ENCODE data around the gene IL3. TPM values are rescaled to one million over a fixed set of nuclear protein-coding genes. Genes with fewer than 3 reads are reported as not detected.

The IL3 gene
- total and polyA plus RNA-seq, 2 experiments from 2014 or later = not detected

- no peaks in the 10 kb centered on the region for H3K9me2 ChIP-seq (ENCODE audit: insufficient read depth)
- H2AFZ ChIP-seq = no peak overlapping the region
- no peak overlapping the region for H3K4me2 ChIP-seq
- no peaks in the 10 kb centered on the region for H4K20me1 ChIP-seq (replicated peaks; ENCODE audit: insufficient read depth)
- no peak overlapping the region for H3K4me3 Mint-ChIP-seq
- no peaks in the 10 kb centered on the region for H3F3A ChIP-seq (replicated peaks; ENCODE audit: low read depth)
- H3K27me3 ChIP-seq (ENCODE audit: insufficient read depth) = peaks cover 2% of the 10 kb centered on the region; the same call in 1 of the 2 replicates
- ATAC-seq (no peak), DNase-seq (ENCODE audit: low spot score) (no peak)
- H3K27ac ChIP-seq (ENCODE audit: low read depth) = no peak overlapping the region
- no peak overlapping the region for H3K27ac Mint-ChIP-seq
- H3K27me3 Mint-ChIP-seq (ENCODE audit: insufficient read depth, low read depth, poor library complexity) = peaks cover 4% of the 10 kb centered on the region
- TF ChIP-seq ZNF114 (CRISPR knock-in tag; IDR thresholded peaks at IDR 0.05) = no peak
- no peak for TF ChIP-seq ETS1 (IDR thresholded peaks at IDR 0.05)
- no peak for TF ChIP-seq NANOG (IDR thresholded peaks at IDR 0.05; ENCODE audit: borderline replicate concordance)
- TF ChIP-seq REST (IDR thresholded peaks at IDR 0.05; ENCODE audit: unreplicated experiment) = no peak
- no peak for TF ChIP-seq ZNF462 (CRISPR knock-in tag; IDR thresholded peaks at IDR 0.05)
- TF ChIP-seq JUNB (IDR thresholded peaks at IDR 0.05; ENCODE audit: unreplicated experiment) = no peak
- TF ChIP-seq CREB1 (CRISPR knock-in tag; IDR thresholded peaks at IDR 0.05; ENCODE audit: low read depth) = no peak
- TF ChIP-seq CTCF (conservative IDR thresholded peaks at IDR 0.05; ENCODE audit: low read depth in 2 of 2) = no peak
- TF ChIP-seq STAT1 (IDR thresholded peaks at IDR 0.05; ENCODE audit: unreplicated experiment) = no peak
- no peaks in the 10 kb centered on the region for H3K4me1 ChIP-seq (ENCODE audit: insufficient read depth)
- H3K36me3 Mint-ChIP-seq (ENCODE audit: low read depth) = no peaks in the 10 kb centered on the region
- no peaks in the 10 kb centered on the region for H3K79me2 ChIP-seq (replicated peaks; ENCODE audit: insufficient read depth)
- H3K4me1 Mint-ChIP-seq = peaks cover 12% of the 10 kb centered on the region
- H3K9me3 Mint-ChIP-seq = no peaks in the 10 kb centered on the region; the same call in 2 of the 3 replicates
- no peaks in the 10 kb centered on the region for H3K36me3 ChIP-seq (ENCODE audit: insufficient read depth)
- no peak overlapping the region for H3K4me3 ChIP-seq
These were observed 43.1 kb upstream of the IL3 start for GRCh38 chr5:132017316-132017715.

Measured in GM23338 (cell line).